ENCODE measurements around the gene SOX9. TPM values are rescaled to one million over a fixed set of nuclear protein-coding genes. Genes with fewer than 3 reads are reported as not detected.

The SOX9 gene
- total and polyA plus RNA-seq, 4 donors, result 0.42 to 1.7 (median 0.99) TPM

DNA sequence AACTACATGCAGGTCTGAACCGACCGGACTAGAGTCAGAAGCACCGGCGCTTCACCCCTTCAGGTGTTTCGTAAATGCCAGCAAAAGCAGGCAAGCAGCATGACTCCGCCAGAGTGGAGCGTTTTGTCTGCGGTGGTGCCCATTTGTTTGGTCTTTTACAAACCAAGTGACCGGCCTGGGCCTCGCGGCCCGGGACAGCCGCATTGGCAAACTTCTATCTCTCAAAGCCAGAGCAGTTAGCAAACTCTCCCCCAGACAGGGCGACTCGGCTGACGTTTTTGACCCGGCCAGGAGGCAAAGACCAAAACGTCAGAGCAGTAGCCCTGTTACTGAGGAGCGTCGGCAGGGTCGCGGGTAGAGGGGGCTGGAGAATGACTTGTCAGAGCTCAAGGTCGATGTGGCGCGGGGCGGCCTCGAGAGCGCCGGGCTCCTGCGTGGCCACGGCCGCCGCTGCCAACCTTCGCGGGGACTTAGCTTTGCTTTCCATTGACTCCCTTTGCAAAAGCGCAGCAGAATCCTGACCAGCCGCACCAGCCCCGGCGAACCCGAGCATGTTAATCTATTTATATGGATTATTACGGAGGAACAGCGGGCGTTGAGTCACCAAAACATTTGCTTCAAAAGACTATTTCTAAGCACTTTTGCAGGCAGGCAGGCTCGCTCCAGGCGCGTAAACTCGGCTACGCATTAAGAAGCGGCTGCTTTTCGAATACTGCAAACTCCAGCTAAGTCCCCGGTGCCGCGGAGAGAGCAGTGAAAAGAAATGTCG is 763 bp upstream of the SOX9 start:
- peaks cover 15 to 55% (median 34%) of the 10 kb centered on the region in 4 donors for H3K4me1 ChIP-seq (ENCODE audit: control insufficient read depth in 4 of 4, insufficient read depth in 4 of 4, low read length in 3 of 4)
- peaks cover 0 to 23% (median 9%) of the 10 kb centered on the region in 4 donors for H3K27me3 ChIP-seq (ENCODE audit: control insufficient read depth in 4 of 4, insufficient read depth in 4 of 4, low read length in 3 of 4)
- H3K36me3 ChIP-seq (ENCODE audit: control insufficient read depth in 4 of 4, insufficient read depth in 3 of 4, low read depth in 1 of 4, low read length in 3 of 4), result no peaks in the 10 kb centered on the region
- peak overlapping the region in 2 of 3 donors; percentile 46 to 57 for H3K4me3 ChIP-seq (ENCODE audit: low read depth in 1 of 3, low read length in 3 of 3)
- whole genome bisulfite sequencing, result 4% methylated on average over 54 of the region's 54 CpGs
- DNase-seq (ENCODE audit: low spot score), result no peak
- TF ChIP-seq, protein P1, sequence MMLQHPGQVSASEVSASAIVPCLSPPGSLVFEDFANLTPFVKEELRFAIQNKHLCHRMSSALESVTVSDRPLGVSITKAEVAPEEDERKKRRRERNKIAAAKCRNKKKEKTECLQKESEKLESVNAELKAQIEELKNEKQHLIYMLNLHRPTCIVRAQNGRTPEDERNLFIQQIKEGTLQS (IDR thresholded peaks at IDR 0.05), result no peak
- no peak for TF ChIP-seq TAF1 (conservative IDR thresholded peaks at IDR 0.05)
- TF ChIP-seq RXRA (IDR thresholded peaks at IDR 0.05), result no peak
- no peak for TF ChIP-seq FOXA2 (IDR thresholded peaks at IDR 0.05)
- TF ChIP-seq YY1 (IDR thresholded peaks at IDR 0.05), result no peak
- no peak for TF ChIP-seq SP1 (IDR thresholded peaks at IDR 0.05)
- TF ChIP-seq HNF4A (conservative IDR thresholded peaks at IDR 0.05), result no peak
- TF ChIP-seq FOXA1 (IDR thresholded peaks at IDR 0.05), result no peak
- no peak for TF ChIP-seq NR2F2 (IDR thresholded peaks at IDR 0.05)
- no peak for TF ChIP-seq EGR1 (IDR thresholded peaks at IDR 0.05; ENCODE audit: low read depth in 2 of 2)
- TF ChIP-seq HNF4G (IDR thresholded peaks at IDR 0.05), result no peak
- TF ChIP-seq, protein P2, sequence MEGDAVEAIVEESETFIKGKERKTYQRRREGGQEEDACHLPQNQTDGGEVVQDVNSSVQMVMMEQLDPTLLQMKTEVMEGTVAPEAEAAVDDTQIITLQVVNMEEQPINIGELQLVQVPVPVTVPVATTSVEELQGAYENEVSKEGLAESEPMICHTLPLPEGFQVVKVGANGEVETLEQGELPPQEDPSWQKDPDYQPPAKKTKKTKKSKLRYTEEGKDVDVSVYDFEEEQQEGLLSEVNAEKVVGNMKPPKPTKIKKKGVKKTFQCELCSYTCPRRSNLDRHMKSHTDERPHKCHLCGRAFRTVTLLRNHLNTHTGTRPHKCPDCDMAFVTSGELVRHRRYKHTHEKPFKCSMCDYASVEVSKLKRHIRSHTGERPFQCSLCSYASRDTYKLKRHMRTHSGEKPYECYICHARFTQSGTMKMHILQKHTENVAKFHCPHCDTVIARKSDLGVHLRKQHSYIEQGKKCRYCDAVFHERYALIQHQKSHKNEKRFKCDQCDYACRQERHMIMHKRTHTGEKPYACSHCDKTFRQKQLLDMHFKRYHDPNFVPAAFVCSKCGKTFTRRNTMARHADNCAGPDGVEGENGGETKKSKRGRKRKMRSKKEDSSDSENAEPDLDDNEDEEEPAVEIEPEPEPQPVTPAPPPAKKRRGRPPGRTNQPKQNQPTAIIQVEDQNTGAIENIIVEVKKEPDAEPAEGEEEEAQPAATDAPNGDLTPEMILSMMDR (IDR thresholded peaks at IDR 0.05; ENCODE audit: low read depth, low read length, missing input control), result no peak
- TF ChIP-seq, protein P3, sequence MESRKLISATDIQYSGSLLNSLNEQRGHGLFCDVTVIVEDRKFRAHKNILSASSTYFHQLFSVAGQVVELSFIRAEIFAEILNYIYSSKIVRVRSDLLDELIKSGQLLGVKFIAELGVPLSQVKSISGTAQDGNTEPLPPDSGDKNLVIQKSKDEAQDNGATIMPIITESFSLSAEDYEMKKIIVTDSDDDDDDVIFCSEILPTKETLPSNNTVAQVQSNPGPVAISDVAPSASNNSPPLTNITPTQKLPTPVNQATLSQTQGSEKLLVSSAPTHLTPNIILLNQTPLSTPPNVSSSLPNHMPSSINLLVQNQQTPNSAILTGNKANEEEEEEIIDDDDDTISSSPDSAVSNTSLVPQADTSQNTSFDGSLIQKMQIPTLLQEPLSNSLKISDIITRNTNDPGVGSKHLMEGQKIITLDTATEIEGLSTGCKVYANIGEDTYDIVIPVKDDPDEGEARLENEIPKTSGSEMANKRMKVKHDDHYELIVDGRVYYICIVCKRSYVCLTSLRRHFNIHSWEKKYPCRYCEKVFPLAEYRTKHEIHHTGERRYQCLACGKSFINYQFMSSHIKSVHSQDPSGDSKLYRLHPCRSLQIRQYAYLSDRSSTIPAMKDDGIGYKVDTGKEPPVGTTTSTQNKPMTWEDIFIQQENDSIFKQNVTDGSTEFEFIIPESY (IDR thresholded peaks at IDR 0.05), result no peak
- no peak for TF ChIP-seq JUND (IDR thresholded peaks at IDR 0.05)
- TF ChIP-seq, protein P4, sequence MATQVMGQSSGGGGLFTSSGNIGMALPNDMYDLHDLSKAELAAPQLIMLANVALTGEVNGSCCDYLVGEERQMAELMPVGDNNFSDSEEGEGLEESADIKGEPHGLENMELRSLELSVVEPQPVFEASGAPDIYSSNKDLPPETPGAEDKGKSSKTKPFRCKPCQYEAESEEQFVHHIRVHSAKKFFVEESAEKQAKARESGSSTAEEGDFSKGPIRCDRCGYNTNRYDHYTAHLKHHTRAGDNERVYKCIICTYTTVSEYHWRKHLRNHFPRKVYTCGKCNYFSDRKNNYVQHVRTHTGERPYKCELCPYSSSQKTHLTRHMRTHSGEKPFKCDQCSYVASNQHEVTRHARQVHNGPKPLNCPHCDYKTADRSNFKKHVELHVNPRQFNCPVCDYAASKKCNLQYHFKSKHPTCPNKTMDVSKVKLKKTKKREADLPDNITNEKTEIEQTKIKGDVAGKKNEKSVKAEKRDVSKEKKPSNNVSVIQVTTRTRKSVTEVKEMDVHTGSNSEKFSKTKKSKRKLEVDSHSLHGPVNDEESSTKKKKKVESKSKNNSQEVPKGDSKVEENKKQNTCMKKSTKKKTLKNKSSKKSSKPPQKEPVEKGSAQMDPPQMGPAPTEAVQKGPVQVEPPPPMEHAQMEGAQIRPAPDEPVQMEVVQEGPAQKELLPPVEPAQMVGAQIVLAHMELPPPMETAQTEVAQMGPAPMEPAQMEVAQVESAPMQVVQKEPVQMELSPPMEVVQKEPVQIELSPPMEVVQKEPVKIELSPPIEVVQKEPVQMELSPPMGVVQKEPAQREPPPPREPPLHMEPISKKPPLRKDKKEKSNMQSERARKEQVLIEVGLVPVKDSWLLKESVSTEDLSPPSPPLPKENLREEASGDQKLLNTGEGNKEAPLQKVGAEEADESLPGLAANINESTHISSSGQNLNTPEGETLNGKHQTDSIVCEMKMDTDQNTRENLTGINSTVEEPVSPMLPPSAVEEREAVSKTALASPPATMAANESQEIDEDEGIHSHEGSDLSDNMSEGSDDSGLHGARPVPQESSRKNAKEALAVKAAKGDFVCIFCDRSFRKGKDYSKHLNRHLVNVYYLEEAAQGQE (IDR thresholded peaks at IDR 0.05), result no peak
- no peak for TF ChIP-seq GABPA (IDR thresholded peaks at IDR 0.05 in 1 of 2, conservative IDR thresholded peaks at IDR 0.05 in 1 of 2)
- TF ChIP-seq, protein P5, sequence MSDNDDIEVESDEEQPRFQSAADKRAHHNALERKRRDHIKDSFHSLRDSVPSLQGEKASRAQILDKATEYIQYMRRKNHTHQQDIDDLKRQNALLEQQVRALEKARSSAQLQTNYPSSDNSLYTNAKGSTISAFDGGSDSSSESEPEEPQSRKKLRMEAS (IDR thresholded peaks at IDR 0.05), result no peak
- no peak for TF ChIP-seq RAD21 (IDR thresholded peaks at IDR 0.05)
- H3K9ac ChIP-seq (ENCODE audit: low read depth in 1 of 2, low read length in 2 of 2), result no peak overlapping the region
- peak overlapping the region; percentile 46 to 62 for H3K27ac ChIP-seq (ENCODE audit: low read depth in 1 of 2, low read length in 2 of 2)
- no peaks in the 10 kb centered on the region for H3K9me3 ChIP-seq (ENCODE audit: control insufficient read depth in 4 of 4, low read length in 3 of 4)
